ENCODE data around the gene ASB5. TPM values are rescaled to one million over a fixed set of nuclear protein-coding genes. Genes with fewer than 3 reads are reported as not detected.

ASB5 gene
- polyA plus RNA-seq, 1 donor from 2014 or later: not detected

DNA sequence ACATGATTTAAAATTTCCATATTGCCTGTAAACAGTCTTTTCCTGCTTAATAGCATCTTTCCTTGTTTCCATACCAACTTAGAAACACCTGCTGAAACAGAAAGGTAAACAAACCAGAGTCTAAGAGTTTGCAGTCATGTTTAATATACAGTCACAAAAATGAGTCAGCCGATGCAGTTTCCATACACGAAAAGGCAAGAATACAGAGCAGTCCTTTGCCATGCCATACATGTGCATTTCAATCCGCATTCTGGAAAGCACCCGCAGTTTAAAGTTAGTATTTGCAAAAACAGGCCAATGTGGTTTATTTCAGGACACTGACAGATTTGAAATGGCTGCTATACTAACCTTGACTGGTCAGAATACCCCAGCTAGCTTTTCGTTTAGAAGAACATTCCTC, 32.1 kb downstream of the ASB5 start:
- Histone ChIP-seq H2AFZ (ENCODE audit: low read depth, low read length) (no peak overlapping the region), H3F3A (ENCODE audit: insufficient read depth, low read length, poor library complexity, severe bottlenecking) (no peaks in the 10 kb centered on the region), H3K9me2 (ENCODE audit: insufficient read depth, low read length) (no peaks in the 10 kb centered on the region), H3K4me2 (ENCODE audit: low read length) (no peak overlapping the region), H4K20me1 (ENCODE audit: insufficient read depth) (no peaks in the 10 kb centered on the region), H3K4me3 (ENCODE audit: low read length) (peak overlapping the region; percentile 2), H3K9ac (ENCODE audit: low read length) (no peak overlapping the region), H3K36me3 (ENCODE audit: insufficient read depth, low read length) (no peaks in the 10 kb centered on the region), H3K27me3 (ENCODE audit: insufficient read depth, low read depth, low read length) (no peaks in the 10 kb centered on the region), H3K9me3 (ENCODE audit: low read length) (no peaks in the 10 kb centered on the region), H3K27ac (ENCODE audit: low read length) (peak overlapping the region; percentile 15), H3K79me2 (replicated peaks; ENCODE audit: insufficient read depth, low read length) (no peaks in the 10 kb centered on the region)
- TF ChIP-seq, protein P1, sequence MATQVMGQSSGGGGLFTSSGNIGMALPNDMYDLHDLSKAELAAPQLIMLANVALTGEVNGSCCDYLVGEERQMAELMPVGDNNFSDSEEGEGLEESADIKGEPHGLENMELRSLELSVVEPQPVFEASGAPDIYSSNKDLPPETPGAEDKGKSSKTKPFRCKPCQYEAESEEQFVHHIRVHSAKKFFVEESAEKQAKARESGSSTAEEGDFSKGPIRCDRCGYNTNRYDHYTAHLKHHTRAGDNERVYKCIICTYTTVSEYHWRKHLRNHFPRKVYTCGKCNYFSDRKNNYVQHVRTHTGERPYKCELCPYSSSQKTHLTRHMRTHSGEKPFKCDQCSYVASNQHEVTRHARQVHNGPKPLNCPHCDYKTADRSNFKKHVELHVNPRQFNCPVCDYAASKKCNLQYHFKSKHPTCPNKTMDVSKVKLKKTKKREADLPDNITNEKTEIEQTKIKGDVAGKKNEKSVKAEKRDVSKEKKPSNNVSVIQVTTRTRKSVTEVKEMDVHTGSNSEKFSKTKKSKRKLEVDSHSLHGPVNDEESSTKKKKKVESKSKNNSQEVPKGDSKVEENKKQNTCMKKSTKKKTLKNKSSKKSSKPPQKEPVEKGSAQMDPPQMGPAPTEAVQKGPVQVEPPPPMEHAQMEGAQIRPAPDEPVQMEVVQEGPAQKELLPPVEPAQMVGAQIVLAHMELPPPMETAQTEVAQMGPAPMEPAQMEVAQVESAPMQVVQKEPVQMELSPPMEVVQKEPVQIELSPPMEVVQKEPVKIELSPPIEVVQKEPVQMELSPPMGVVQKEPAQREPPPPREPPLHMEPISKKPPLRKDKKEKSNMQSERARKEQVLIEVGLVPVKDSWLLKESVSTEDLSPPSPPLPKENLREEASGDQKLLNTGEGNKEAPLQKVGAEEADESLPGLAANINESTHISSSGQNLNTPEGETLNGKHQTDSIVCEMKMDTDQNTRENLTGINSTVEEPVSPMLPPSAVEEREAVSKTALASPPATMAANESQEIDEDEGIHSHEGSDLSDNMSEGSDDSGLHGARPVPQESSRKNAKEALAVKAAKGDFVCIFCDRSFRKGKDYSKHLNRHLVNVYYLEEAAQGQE (IDR thresholded peaks at IDR 0.05; ENCODE audit: borderline replicate concordance): no peak
- TF ChIP-seq MXI1 (conservative IDR thresholded peaks at IDR 0.05; ENCODE audit: poor library complexity, severe bottlenecking) (no peak), TAF1 (IDR thresholded peaks at IDR 0.05; ENCODE audit: low read depth) (no peak), POLR2AphosphoS5 (IDR thresholded peaks at IDR 0.05) (no peak), RAD21 (conservative IDR thresholded peaks at IDR 0.05) (no peak)

DNA sequence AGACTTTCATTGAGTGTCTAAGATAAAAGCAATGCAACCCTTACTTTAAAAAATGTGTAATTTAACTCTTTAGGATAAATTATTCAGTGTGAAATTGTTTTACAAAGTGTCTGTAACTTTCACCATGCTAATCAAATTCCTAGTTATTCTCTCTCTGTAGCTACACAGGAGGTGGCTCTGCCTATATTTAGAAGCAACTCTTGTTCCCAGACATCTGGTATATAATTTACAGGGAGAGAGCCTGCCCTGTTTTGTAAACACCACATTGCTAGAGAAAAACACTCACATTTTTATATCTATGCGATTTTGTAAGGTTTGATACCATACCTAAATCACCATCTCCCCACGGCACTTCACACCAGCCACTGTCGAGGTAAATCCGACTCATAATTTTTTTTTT, 38.2 kb downstream of the ASB5 start:
- no peaks in the 10 kb centered on the region for H4K20me1 ChIP-seq (ENCODE audit: insufficient read depth)
- no peak overlapping the region for H3K9ac ChIP-seq (ENCODE audit: low read length)
- no peaks in the 10 kb centered on the region for H3K9me3 ChIP-seq (ENCODE audit: low read length)
- H3K4me3 ChIP-seq (ENCODE audit: low read length): no peak overlapping the region
- no peak overlapping the region for H2AFZ ChIP-seq (ENCODE audit: low read depth, low read length)
- no peaks in the 10 kb centered on the region for H3K79me2 ChIP-seq (replicated peaks; ENCODE audit: insufficient read depth, low read length)
- H3K27me3 ChIP-seq (ENCODE audit: insufficient read depth, low read depth, low read length): no peaks in the 10 kb centered on the region
- no peak for TF ChIP-seq SMC3 (conservative IDR thresholded peaks at IDR 0.05; ENCODE audit: poor library complexity)
- TF ChIP-seq MXI1 (conservative IDR thresholded peaks at IDR 0.05; ENCODE audit: poor library complexity, severe bottlenecking): no peak
- TF ChIP-seq EZH2 (IDR thresholded peaks at IDR 0.05; ENCODE audit: borderline replicate concordance, insufficient read depth, low read length, poor library complexity, severe bottlenecking): no peak
- TF ChIP-seq EP300 (conservative IDR thresholded peaks at IDR 0.05; ENCODE audit: poor library complexity, severe bottlenecking): no peak
- TF ChIP-seq TAF1 (IDR thresholded peaks at IDR 0.05; ENCODE audit: low read depth): no peak
- TF ChIP-seq, protein P1 (IDR thresholded peaks at IDR 0.05; ENCODE audit: borderline replicate concordance): no peak
- no peak for TF ChIP-seq RAD21 (conservative IDR thresholded peaks at IDR 0.05)
- TF ChIP-seq POLR2AphosphoS5 (IDR thresholded peaks at IDR 0.05): no peak
- TF ChIP-seq, protein P2, sequence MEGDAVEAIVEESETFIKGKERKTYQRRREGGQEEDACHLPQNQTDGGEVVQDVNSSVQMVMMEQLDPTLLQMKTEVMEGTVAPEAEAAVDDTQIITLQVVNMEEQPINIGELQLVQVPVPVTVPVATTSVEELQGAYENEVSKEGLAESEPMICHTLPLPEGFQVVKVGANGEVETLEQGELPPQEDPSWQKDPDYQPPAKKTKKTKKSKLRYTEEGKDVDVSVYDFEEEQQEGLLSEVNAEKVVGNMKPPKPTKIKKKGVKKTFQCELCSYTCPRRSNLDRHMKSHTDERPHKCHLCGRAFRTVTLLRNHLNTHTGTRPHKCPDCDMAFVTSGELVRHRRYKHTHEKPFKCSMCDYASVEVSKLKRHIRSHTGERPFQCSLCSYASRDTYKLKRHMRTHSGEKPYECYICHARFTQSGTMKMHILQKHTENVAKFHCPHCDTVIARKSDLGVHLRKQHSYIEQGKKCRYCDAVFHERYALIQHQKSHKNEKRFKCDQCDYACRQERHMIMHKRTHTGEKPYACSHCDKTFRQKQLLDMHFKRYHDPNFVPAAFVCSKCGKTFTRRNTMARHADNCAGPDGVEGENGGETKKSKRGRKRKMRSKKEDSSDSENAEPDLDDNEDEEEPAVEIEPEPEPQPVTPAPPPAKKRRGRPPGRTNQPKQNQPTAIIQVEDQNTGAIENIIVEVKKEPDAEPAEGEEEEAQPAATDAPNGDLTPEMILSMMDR (IDR thresholded peaks at IDR 0.05; ENCODE audit: poor library complexity, severe bottlenecking): no peak
- H3K27ac ChIP-seq (ENCODE audit: low read length): no peak overlapping the region
- H3K36me3 ChIP-seq (ENCODE audit: insufficient read depth, low read length): no peaks in the 10 kb centered on the region
- no peaks in the 10 kb centered on the region for H3F3A ChIP-seq (ENCODE audit: insufficient read depth, low read length, poor library complexity, severe bottlenecking)
- H3K9me2 ChIP-seq (ENCODE audit: insufficient read depth, low read length): no peaks in the 10 kb centered on the region
- H3K4me2 ChIP-seq (ENCODE audit: low read length): no peak overlapping the region
